HG03196 (cell line): ENCODE measurements around the gene UNKL.
A peak's percentile ranks its signal among the peaks of the same experiment; 100 is the strongest.

ENCODE experiments used
- ATAC-seq: cut with Tn5 transposase; IDR thresholded peaks from one replicate; pipeline ENCODE4 v1.9.1; 2021; ENCODE audit not compliant: unreplicated experiment

The UNKL gene

GRCh38 chr16:1356061-1356900, 58.2 kb downstream of the UNKL start:
- no peak for ATAC-seq

- ATAC-seq = no peak
These were observed 58.9 kb downstream of the UNKL start for GRCh38 chr16:1355591-1355990.

GRCh38 chr16:1354815-1355540, 59.5 kb downstream of the UNKL start:
- ATAC-seq = no peak

GRCh38 chr16:1351582-1352362, 62.7 kb downstream of the UNKL start, which contains the start of the genes GNPTG and TSR3:
TSS of gene GNPTG (plus strand) at chr16:1351931. CDS start at chr16:1351966, 35 bp downstream.
TSS of gene TSR3 (minus strand) at chr16:1351878. CDS start at chr16:1351804, 74 bp downstream.
- ATAC-seq = peak; percentile 58

- peak; percentile 17 for ATAC-seq
These were observed 63.3 kb downstream of the UNKL start for GRCh38 chr16:1351215-1351581.

- no peak for ATAC-seq
These were observed 63.8 kb downstream of the UNKL start for GRCh38 chr16:1350691-1351090.

- no peak for ATAC-seq
These were observed 64.6 kb downstream of the UNKL start for GRCh38 chr16:1349951-1350350.

GRCh38 chr16:1349351-1349750, 65.2 kb downstream of the UNKL start:
- no peak for ATAC-seq

GRCh38 chr16:1348926-1349325, 65.6 kb downstream of the UNKL start:
- no peak for ATAC-seq

GRCh38 chr16:1348441-1348840, 66.1 kb downstream of the UNKL start:
- no peak for ATAC-seq

- no peak for ATAC-seq
These were observed 66.5 kb downstream of the UNKL start for GRCh38 chr16:1347962-1348361.

- ATAC-seq = no peak
These were observed 67.1 kb downstream of the UNKL start for GRCh38 chr16:1347286-1347855.

- no peak for ATAC-seq
These were observed 67.8 kb downstream of the UNKL start for GRCh38 chr16:1346422-1347285.

GRCh38 chr16:1345651-1346421, 68.7 kb downstream of the UNKL start:
- no peak for ATAC-seq

- ATAC-seq = no peak
These were observed 69.4 kb downstream of the UNKL start for GRCh38 chr16:1345087-1345486.

GRCh38 chr16:1344499-1344898, 70.0 kb downstream of the UNKL start:
- no peak for ATAC-seq

GRCh38 chr16:1343428-1344242, 70.9 kb downstream of the UNKL start:
- ATAC-seq = no peak
